Left hindlimb (tissue), 1 donor: ENCODE measurements around the gene DCTD.

Source experiments
- DNase-seq: peaks from one replicate; pipeline ENCODE4 v3.0.0-alpha.2; 2018

The DCTD gene

DNA sequence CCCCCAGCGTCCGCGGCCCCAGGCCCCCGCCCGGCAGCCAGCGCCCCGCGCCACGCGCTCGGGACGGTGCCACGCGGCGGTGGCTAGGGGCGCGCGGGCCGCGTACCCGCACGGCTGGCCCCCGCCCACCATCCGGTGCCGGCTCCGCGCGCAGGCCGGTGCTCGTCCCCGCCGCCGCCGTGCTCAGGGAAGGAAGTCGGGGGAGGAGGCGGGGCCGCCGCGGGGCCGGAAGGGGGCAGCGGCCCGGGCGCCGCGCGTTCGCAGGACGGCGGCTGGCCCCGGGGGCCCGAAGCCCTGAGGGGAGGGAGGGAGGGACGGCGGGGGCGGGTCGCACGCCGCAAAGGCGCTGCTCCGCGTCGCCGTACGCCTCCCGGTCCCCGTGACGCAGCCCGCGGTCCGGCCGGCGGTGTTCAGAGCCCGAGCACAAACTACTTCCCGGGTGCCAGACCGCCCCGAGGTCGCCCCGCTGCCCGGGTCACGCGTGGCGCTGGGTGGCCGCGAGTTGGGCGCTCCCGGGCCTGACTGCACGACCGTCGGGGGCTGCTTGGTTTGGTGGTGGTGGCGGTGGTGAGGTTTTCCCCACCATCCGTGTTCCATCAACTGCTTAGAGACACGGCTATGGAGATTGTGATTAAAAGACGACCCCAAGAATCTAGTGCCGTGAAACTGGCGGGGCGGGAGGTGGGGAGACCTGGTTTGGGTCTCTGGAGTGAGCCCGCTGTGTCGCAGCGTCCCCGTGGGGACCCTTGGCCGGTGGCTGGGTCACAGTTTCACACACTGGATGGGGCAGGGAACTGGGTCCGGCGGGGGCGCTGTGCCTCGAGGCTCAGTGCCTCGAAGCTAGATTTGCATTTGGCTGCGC lies at the start of gene DCTD:
DCTD (minus strand) TSS at position 205 of the 862 bp plus-strand sequence. CDS start 1,818 bp downstream, outside the sequence.
- DNase-seq = peak; percentile 86

DNA sequence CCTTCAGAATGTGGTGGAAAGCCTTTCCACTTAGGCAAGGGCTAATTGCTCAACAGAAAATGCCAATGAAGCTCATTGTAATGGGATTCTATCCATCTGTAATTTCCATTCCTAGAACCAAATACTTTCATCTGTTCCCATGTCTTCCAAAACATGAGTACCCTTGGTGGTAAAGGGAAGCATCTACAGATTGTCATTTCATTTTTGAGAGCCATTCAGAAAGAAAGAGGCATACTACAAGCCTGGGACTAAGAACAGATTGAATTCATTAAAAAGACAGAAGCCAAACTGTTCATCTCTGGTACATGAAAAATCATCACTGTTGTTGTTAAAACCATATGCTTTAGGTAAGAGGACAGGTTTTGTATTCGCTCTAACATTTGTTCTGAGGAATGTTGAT lies 43.6 kb upstream of the DCTD start:
- DNase-seq = no peak

DNA sequence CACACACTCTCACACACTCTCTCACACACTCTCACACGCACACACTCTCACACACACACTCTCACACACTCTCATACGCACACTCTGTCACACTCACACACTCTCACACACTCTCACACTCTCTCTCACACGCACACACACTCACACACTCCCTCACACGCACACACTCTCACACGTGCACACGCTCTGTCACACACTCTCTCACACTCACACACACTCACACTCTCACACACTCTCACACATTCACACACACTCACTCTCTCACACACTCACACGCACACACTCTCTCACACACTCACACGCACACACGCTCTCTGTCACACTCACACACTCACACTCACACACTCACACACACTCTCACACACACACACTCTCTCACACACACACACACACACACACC lies 43.0 kb upstream of the DCTD start:
- DNase-seq = no peak

GRCh38 chr4:182955411-182955810 lies 38.2 kb upstream of the DCTD start:
- DNase-seq = no peak

DNA sequence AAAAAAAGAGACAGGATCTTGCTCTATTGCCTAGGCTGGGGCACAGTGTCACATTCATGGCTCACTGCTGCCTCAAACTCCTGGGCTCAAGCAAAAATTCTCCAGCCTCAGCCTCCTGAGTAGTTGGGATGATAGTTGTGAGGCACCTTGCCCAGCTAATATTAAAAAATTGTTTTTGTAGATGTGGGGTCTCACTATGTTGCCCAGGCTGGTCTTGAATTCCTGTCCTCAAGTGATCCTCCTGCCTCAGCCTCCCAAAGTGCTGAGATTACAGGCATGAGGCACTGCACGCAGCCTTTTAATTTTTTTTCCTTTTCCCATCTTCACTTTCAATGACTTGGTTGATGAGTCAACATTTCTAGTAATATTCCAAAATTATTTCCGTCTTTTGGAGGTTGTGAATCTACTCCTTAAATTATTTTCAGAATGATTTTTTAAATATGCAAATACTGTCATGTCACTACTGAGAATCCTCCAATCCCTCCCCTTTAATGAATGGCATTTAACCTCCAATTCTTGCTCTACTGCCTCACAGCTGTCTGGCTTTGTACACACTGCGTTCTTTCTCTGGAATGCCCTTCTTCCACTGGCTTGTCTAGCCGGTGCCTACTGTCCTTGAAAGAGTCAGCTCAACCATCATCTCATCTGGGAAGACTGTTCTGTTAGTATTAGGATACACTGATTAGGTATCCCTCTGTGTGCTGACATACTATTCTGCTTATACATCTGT lies 27.5 kb upstream of the DCTD start:
- no peak for DNase-seq

- DNase-seq = no peak
These were observed 22.5 kb upstream of the DCTD start for GRCh38 chr4:182939680-182940079.

DNA sequence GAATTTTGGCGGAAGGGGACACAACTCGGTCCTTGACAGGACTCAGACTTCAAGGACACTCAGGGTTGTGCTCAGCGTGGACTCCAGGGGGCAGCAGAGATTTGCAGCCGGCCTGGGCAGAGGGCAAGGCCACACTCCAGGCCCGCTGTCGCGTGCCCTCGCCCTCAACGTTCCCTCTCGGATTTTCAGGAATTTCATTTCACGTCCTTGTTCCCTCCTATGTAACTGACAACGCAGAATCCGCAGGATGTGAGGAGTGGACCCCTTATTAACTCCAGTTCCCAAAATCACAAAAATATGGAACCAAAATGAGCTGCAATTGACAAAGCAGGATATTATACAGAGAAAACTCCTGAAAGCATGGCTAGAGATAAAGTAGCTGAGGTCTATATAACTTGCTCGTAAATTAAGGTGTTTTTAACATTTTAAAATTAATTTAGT lies 21.0 kb upstream of the DCTD start:
- peak; percentile 73 for DNase-seq

GRCh38 chr4:182937268-182938204 lies 20.4 kb upstream of the DCTD start:
- no peak for DNase-seq

DNA sequence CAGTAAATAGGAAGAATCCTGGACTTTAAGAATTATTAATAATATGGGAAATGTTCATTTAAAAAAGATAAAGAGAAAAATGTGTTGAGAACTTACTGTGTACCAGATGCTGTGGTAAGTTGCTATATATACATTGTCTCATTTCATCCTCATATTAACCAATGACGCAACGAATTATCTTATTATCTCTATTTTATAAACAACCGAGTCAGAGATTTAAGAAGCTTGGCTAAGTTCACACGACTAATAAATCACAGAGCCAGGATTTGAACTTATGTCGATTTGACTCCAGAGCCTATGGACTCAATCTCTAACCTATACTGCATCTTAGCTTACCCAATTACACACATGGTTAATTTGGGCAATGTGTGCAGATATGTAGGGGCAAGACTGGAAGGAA lies 15.5 kb upstream of the DCTD start:
- no peak for DNase-seq

DNA sequence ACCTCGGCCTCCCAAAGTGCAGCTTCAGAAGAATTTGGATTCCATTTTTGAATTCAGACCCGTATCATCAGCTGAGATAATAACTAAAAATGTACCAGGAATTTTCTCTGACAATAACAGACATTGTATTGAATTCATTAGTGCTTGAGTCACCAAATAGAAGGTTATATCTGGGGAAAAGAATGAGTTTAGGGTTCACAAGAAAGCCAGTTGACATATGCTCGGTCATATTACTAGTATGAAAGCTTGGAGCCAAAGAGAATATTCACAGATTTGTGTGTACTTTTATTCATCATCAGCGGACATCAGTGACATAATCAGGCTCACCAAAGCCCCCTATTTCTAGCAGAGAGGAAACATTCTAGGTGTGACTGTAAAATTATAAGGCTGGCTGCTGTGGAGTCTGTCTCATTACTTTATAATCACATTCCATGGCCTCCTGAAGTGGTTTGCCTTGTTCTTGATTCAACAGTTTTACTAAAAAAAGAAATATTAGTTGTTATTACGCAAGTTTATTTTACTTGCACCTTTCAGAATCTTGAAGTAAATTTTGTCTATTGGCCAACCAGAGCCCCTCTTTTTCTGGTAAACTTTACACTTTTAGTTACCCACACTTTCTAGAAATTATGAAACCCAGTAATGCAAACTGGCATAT lies 14.6 kb upstream of the DCTD start:
- DNase-seq = no peak

DNA sequence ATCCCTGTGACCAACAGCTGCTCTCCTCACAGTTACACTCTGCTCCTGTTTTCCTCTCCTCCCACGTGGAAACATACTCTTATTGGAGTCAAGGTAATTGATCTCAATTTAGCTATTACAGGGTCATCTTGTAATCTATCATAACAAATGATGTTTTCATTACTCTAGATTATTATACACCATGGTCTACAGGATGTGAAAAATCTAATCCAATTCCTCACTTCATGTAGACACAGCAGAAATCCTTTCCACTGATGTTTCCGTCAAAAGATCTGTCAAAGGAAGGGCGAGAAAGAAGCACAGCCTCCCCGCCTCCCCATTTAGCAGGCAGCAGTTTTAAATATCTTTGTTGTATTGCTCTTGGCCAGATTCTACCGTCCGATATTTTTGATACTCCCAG lies 13.7 kb upstream of the DCTD start:
- DNase-seq = no peak

GRCh38 chr4:182929296-182929695 lies 12.1 kb upstream of the DCTD start:
- DNase-seq = no peak

- DNase-seq = no peak
These were observed 10.9 kb upstream of the DCTD start for GRCh38 chr4:182928061-182928460.

DNA sequence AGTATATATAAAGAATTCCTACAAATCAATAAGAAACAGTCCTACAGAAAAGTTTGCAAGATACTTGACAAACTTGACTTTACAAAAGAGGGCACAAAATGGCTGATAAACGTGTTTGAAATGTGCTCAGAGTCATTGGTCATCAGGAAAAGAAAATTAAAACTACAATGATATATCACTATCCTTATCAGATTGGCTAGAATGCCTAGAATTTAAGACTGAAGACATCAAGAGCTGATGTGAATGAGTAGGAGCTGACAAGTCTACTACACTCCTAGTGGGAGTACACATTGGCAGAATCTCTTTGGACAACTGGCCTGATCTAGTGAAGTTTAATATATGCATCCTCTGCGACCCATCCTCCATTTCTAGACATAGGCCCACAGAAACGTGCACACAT lies 10.3 kb upstream of the DCTD start:
- no peak for DNase-seq

- no peak for DNase-seq
These were observed 8.7 kb upstream of the DCTD start for GRCh38 chr4:182925855-182926254.

DNA sequence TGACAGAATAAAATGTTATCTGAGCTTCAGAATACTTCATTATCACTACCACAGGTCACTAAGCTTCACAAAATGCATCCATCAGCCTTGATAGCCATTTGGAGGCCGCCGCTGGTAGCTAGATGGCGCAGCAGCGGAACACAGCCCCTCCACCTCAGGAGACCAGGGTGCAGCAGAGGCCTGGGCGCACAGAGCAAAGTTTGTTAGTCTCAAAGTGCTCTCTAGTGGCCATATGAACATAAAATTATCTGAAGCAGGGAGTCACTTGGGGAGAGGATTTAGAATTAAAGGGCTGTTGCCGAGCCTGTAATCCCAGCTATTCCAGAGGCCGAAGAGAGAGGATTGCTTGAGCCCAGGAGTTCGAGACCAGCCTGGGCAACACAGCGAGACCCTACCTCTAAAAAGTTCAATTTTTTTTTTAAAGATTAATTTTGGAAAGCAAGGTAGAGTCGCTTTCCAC lies 8.1 kb upstream of the DCTD start:
- peak; percentile 69 for DNase-seq

GRCh38 chr4:182924497-182924896 lies 7.3 kb upstream of the DCTD start:
- DNase-seq = no peak

DNA sequence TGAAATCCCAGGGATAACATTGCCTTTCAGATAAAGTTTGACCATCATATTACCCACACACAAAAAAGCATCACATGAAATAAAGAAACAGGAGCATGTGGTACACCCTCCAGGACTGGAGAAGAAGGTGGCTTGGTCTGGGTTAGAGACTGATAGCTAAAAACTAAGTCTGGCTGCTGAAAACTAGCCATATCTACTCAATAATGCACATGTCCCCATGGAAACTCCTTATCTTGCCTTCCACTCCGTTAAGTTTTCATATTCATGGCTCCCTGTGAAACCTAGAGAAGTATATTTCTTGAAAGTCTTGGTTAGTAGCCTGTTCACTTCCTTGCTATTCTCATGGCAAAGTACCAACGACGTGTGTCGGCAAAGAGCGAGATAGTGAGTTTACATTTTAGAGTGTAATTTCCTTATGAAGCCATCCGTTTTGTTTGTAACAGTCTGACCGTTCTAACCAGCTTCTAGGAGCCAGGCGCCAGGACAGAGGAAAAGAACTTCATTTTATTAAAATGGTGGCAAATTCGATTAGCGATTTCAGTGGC lies 6.7 kb upstream of the DCTD start:
- DNase-seq = no peak

DNA sequence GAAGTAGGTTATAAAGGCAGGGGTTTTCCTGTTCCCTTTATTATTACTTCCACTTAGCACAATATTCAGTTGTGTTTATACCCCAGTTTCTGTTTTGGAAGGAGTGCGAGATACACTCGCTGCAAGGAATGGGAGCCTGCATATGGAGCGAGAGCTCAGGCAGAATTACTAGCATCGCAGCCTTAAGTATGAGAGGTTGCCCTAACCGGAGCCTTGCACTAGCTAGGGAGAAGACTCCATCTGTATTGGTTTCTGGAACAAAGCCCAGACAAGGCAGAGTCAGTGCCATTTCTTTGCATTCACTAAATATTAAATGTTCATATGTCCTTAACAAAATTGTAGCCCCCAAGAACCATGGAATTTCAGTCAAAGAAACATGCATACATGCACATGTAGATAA lies 6.2 kb upstream of the DCTD start:
- no peak for DNase-seq

- DNase-seq = peak; percentile 40
These were observed 5.5 kb upstream of the DCTD start for GRCh38 chr4:182922501-182923284.

DNA sequence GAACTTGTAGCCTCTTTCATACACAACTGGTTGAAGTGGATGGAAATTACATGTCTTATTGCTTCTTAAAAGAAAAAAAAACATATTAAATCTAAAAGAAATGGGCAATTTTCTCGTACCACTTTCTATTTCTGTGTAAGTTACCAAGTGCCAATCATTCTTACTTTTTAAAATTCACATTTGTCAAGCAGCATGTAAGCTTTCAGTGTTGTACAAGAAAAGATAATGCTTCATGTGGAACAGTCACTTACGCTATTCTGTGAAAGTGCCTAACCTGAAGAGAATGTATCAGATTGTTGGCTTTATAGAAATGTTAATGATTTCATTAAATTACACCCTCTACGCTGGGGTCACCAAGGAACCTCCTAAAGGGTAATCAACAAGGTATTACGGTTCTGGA lies 4.4 kb upstream of the DCTD start:
- DNase-seq = no peak
